ENCODE data around the gene SKA1.
"Not testable (repeated sequence)": the region's sequence is repeated elsewhere in the genome, so short reads cannot be mapped to it uniquely, and the experiment has no call there.

GRCh38 chr18:50400438-50400837, 25.6 kb downstream of the SKA1 start:
- TF ChIP-seq, protein P1, sequence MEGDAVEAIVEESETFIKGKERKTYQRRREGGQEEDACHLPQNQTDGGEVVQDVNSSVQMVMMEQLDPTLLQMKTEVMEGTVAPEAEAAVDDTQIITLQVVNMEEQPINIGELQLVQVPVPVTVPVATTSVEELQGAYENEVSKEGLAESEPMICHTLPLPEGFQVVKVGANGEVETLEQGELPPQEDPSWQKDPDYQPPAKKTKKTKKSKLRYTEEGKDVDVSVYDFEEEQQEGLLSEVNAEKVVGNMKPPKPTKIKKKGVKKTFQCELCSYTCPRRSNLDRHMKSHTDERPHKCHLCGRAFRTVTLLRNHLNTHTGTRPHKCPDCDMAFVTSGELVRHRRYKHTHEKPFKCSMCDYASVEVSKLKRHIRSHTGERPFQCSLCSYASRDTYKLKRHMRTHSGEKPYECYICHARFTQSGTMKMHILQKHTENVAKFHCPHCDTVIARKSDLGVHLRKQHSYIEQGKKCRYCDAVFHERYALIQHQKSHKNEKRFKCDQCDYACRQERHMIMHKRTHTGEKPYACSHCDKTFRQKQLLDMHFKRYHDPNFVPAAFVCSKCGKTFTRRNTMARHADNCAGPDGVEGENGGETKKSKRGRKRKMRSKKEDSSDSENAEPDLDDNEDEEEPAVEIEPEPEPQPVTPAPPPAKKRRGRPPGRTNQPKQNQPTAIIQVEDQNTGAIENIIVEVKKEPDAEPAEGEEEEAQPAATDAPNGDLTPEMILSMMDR (IDR thresholded peaks at IDR 0.05) = not testable (repeated sequence)
- TF ChIP-seq POLR2A (IDR thresholded peaks at IDR 0.05) = not testable (repeated sequence)

All from suprapubic skin (tissue), 3 donors.